Ovary (tissue), 3 donors: ENCODE results near the gene BMPR1A.

Source experiments
- POLR2A ChIP-seq: fragments of 450-650 bp; IDR thresholded peaks from one replicate; pipeline ENCODE4 v1.6.1; 2017; ENCODE audit warnings: antibody characterized with exemption, mild to moderate bottlenecking, moderate library complexity
- TF ChIP-seq, protein P1 (sequence below), 3 donors: fragments of 450-650 bp in 2 of 3; fragments of 200-600 bp in 1 of 3; IDR thresholded peaks; one replicate each; pipeline versions ENCODE4 v1.5.1 to v1.8.0; 2016 to 2022; ENCODE audit warnings: antibody characterized with exemption in 3 of 3, mild to moderate bottlenecking in 1 of 3
- donor health status: DM: no; HTN: no; CAD: no.

DNA sequence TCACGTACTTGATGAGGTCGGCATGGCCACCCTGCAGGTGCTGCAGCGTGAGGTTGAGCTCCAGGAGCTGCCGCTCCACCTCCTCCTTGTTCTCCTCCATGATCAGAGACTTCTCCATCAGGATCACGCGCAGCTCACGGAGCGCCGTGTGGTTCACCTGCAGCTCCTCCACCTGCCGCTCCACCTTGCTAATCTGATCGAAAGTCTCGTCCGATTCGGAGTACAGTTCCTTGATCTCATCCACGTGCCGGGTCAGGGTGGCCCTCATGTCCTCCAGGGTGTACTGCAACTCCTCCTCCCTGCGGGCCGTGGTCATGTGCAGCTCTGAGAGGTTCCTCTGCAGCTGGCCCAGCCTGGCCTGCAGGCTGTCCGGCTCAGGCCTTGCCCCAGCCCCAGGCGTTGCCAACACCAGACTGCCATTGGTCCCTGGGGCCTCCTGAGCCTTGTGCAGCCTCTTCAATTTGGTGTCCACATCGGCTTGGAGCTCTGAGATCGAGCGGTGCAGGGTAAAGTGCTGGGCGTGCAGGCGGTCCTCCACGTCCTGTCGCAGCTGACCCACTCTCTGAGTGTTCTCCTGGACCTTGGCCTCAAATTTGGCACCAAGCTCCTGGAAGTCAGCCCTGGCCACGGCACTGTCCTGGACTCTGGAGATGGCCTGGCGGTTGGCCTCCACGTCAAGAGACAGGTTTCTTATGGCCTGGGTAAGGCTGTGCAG, 187.1 kb downstream of the BMPR1A start:
- no peak for TF ChIP-seq POLR2A
- TF ChIP-seq, protein P1, sequence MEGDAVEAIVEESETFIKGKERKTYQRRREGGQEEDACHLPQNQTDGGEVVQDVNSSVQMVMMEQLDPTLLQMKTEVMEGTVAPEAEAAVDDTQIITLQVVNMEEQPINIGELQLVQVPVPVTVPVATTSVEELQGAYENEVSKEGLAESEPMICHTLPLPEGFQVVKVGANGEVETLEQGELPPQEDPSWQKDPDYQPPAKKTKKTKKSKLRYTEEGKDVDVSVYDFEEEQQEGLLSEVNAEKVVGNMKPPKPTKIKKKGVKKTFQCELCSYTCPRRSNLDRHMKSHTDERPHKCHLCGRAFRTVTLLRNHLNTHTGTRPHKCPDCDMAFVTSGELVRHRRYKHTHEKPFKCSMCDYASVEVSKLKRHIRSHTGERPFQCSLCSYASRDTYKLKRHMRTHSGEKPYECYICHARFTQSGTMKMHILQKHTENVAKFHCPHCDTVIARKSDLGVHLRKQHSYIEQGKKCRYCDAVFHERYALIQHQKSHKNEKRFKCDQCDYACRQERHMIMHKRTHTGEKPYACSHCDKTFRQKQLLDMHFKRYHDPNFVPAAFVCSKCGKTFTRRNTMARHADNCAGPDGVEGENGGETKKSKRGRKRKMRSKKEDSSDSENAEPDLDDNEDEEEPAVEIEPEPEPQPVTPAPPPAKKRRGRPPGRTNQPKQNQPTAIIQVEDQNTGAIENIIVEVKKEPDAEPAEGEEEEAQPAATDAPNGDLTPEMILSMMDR (IDR thresholded peaks at IDR 0.05) = no peak
